AG04450 (cell line): ENCODE results near the gene PRR7. TPM values are rescaled to one million over a fixed set of nuclear protein-coding genes. Genes with fewer than 3 reads are reported as not detected.

Experiments used
- CTCF ChIA-PET: fragments of 300-600, 350-600 bp; formaldehyde crosslinking; extraction: SDS; loops from one replicate; lab custom pipeline; 2022; ENCODE audit warnings: antibody characterized with exemption, inconsistent platforms; lab: Charles Lee
- POLR2A ChIA-PET: fragments of 350-600 bp; formaldehyde crosslinking; extraction: SDS; loops from one replicate; lab custom pipeline; 2021; ENCODE audit warnings: antibody characterized with exemption, inconsistent platforms; lab: Yijun Ruan, JAX
- DNase-seq: peaks from one replicate; pipeline ENCODE4 v3.0.0-alpha.2; 2011; ENCODE audit warnings: low read depth, low spot score
- H3K27ac ChIP-seq: one replicate; pipeline ENCODE4 v1.5.1; 2012; ENCODE audit warnings: low read depth, low read length, control low read depth
- H3K27me3 ChIP-seq: one replicate; pipeline ENCODE4 v1.6.0; 2012; ENCODE audit warnings: low read length; ENCODE audit not compliant: control insufficient read depth, insufficient read depth
- H3K4me3 ChIP-seq: 2 replicates; pipeline ENCODE4 v1.5.1; 2011; ENCODE audit warnings: mild to moderate bottlenecking, low read depth, low read length, control low read depth
- H3K9me3 ChIP-seq: 2 replicates; pipeline ENCODE4 v1.5.1; 2012; ENCODE audit warnings: low read length; ENCODE audit not compliant: control insufficient read depth, insufficient read depth
- CTCF ChIP-seq: IDR thresholded peaks from 2 replicates; pipeline ENCODE4 v1.5.1; 2011; ENCODE audit warnings: low read depth, low read length, control low read depth, inconsistent platforms
- polyA plus RNA-seq: library from polyadenylated mRNA; depleted of rRNA; stranded (reverse); fragments of >200 nt; gene quantifications from 2 replicates; pipeline ENCODE4 v1.2.3, GENCODE V29; 2011

PRR7 gene
- polyA plus RNA-seq, 1 experiment, result 1.0 TPM

- Histone ChIP-seq H3K27ac (peak overlapping the region; percentile 47), H3K4me3 (peak overlapping the region; percentile 76), H3K27me3 (no peaks in the 10 kb centered on the region), H3K9me3 (no peaks in the 10 kb centered on the region)
- no peak for TF ChIP-seq CTCF
- ChIA-PET POLR2A (interaction anchor here (0.8 to 2.4 kb wide), 9 partner anchors 8 to 76 kb away, joined by 3 to 26 read pairs (median 7); partner anchors contain the start of genes LMAN2 and PRR7), CTCF (interaction anchor here (0.6 to 4.2 kb wide), 5 partner anchors 23 to 808 kb away, joined by 3 to 26 read pairs (median 8); no protein-coding TSS in a partner anchor)
- no peak for DNase-seq
Observed at GRCh38 chr5:177427211-177427822, 19.3 kb upstream of the PRR7 start.

- Histone ChIP-seq H3K27ac (no peak overlapping the region), H3K9me3 (no peaks in the 10 kb centered on the region), H3K27me3 (no peaks in the 10 kb centered on the region), H3K4me3 (peak overlapping the region; percentile 76)
- CTCF ChIA-PET, result interaction anchor here (0.6 to 4.2 kb wide), 6 partner anchors 16 to 809 kb away, joined by 3 to 26 read pairs (median 6); no protein-coding TSS in a partner anchor
- TF ChIP-seq CTCF, result no peak
- no peak for DNase-seq
- POLR2A ChIA-PET, result interaction anchor here (0.6 to 2.4 kb wide), 3 partner anchors 12 to 18 kb away, joined by 3 to 15 read pairs (median 12); partner anchors contain the start of gene PRR7
Observed at GRCh38 chr5:177427919-177428573, 18.6 kb upstream of the PRR7 start.

- Histone ChIP-seq H3K4me3 (no peak overlapping the region), H3K27ac (no peak overlapping the region), H3K27me3 (no peaks in the 10 kb centered on the region), H3K9me3 (no peaks in the 10 kb centered on the region)
- POLR2A ChIA-PET, result no interaction called here
- no peak for DNase-seq
- TF ChIP-seq CTCF, result no peak
- CTCF ChIA-PET, result interaction anchor here (0.6 to 4.2 kb wide), 6 partner anchors 16 to 118 kb away, joined by 3 to 26 read pairs (median 4); no protein-coding TSS in a partner anchor
Observed at GRCh38 chr5:177428574-177429217, 17.9 kb upstream of the PRR7 start.

- no peak overlapping the region for H3K27ac ChIP-seq
- H3K9me3 ChIP-seq, result no peaks in the 10 kb centered on the region
- H3K27me3 ChIP-seq, result no peaks in the 10 kb centered on the region
- no peak for TF ChIP-seq CTCF
- no peak for DNase-seq
- ChIA-PET CTCF (interaction anchor here (0.6 to 4.0 kb wide), 7 partner anchors 15 to 119 kb away, joined by 3 to 26 read pairs (median 4); no protein-coding TSS in a partner anchor), POLR2A (no interaction called here)
- no peak overlapping the region for H3K4me3 ChIP-seq
Observed at GRCh38 chr5:177429248-177430040, 17.2 kb upstream of the PRR7 start.
